Articular chondrocyte of knee joint (primary cell): ENCODE data around the gene DYDC1. TPM values are rescaled to one million over a fixed set of nuclear protein-coding genes. Genes with fewer than 3 reads are reported as not detected.

Experiments used
- total RNA-seq: library from RNA; depleted of rRNA; stranded (reverse); fragments of >200 nt; gene quantifications from 2 replicates; pipeline ENCODE4 v1.2.3, GENCODE V29; 2012

Gene DYDC1
- not detected in 2 replicates for total RNA-seq

GRCh38 chr10:80356563-80356988, at the start of gene DYDC1, which contains the start of gene DYDC2:
TSS of gene DYDC1 (minus strand) at chr10:80356755. CDS start at chr10:80352601, 4,154 bp downstream.
TSS of gene DYDC2 (plus strand) at chr10:80356781. CDS start at chr10:80362444, 5,663 bp downstream.

DNA sequence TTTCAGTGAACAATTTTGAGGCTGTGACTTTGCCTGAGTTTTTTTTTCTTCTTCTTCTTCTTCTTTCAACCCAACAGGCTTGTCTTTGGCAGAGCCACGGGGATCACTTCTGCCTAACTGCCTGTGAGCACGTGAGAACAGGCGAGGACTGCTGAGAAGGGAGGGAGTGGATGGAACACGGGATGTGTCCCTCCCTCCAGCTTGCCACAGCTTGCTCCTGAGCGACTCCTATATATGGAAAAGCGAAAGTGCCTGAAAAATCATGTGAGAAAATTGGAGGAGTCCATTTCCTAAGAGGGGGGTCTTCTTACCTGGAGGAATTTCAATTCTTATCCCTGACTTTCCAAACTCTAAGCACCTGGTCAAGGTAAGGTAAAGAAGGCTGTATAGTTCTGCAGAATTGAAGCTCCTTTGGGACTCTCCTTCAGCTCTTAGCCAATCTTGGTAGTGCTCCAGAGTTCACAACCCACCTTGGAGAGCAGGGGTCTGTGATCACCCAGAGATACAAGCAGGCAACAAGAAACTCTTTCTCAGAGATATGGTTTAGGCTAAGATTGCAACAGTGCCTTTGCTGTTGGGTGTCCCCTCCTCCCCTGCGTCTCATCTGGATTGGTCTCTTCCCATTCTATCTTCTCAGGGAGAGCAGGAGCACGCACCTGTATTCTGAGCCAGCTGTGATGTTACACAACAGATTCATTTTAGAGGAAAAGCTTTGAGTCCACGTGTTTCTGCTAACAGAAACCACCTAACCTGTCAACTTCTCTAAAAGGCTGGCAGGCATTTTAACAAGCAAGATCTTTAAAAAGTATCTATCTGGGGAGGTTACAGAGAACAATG, 66.9 kb downstream of the DYDC1 start, which contains the start of gene MAT1A:
TSS of gene MAT1A (minus strand) at position 208 of the 837 bp plus-strand sequence. CDS start 235 bp downstream, outside the sequence.

Other genes with a start within 250 kb of the DYDC1 start
- gene PLAC9, start 224.0 kb downstream of the DYDC1 start, total RNA-seq, result 25.4 and 28.7 TPM in 2 replicates
- 155 and 180 TPM in 2 replicates for gene ANXA11, start 151.2 kb downstream of the DYDC1 start, total RNA-seq
- gene MAT1A, start 67.1 kb downstream of the DYDC1 start, total RNA-seq, result not detected in 2 replicates
- gene DYDC2, start within 50 bp of the DYDC1 start, total RNA-seq, result not detected in 2 replicates
- 4.2 and 6.7 TPM in 2 replicates for gene PRXL2A, start 51.8 kb upstream of the DYDC1 start, total RNA-seq
- gene TSPAN14, start 97.6 kb upstream of the DYDC1 start, total RNA-seq, result 15.3 and 15.4 TPM in 2 replicates
- gene SH2D4B, start 181.1 kb upstream of the DYDC1 start, total RNA-seq, result not detected in 2 replicates